WTC11 (cell line): Measurements from ENCODE around the gene GET4.

ENCODE experiments used
- FOXJ3 ChIP-seq: sonication (generic); formaldehyde crosslinking; IDR thresholded peaks from 2 replicates; pipeline ENCODE4 v1.9.0; 2021; ENCODE audit warnings: missing genetic modification reagents, mild to moderate bottlenecking, borderline replicate concordance
- MLX ChIP-seq: sonication (generic); formaldehyde crosslinking; IDR thresholded peaks from 2 replicates; pipeline ENCODE4 v1.8.1; 2023; ENCODE audit warnings: mild to moderate bottlenecking, missing genetic modification reagents, moderate library complexity
- MYBL2 ChIP-seq: sonication (generic); formaldehyde crosslinking; IDR thresholded peaks from 2 replicates; pipeline ENCODE4 v1.8.1; 2023; ENCODE audit warnings: mild to moderate bottlenecking, moderate library complexity, missing genetic modification reagents
- TF ChIP-seq, protein P1 (sequence below): fragments of 200-600 bp; IDR thresholded peaks from 2 replicates; pipeline ENCODE4 v1.8.0; 2022; ENCODE audit warnings: antibody characterized with exemption
- TF ChIP-seq, protein P2 (sequence below): sonication (generic); formaldehyde crosslinking; IDR thresholded peaks from 2 replicates; pipeline ENCODE4 v1.8.1; 2023; ENCODE audit warnings: mild to moderate bottlenecking, moderate library complexity, missing genetic modification reagents
- TF ChIP-seq, protein P3 (sequence below): sonication (generic); formaldehyde crosslinking; IDR thresholded peaks from 2 replicates; pipeline ENCODE4 v1.8.0; 2023; ENCODE audit warnings: missing genetic modification reagents
- TF ChIP-seq, protein P4 (sequence below): sonication (generic); formaldehyde crosslinking; IDR thresholded peaks from 2 replicates; pipeline ENCODE4 v1.8.1; 2022; ENCODE audit warnings: low read depth, missing genetic modification reagents, borderline replicate concordance
- TF ChIP-seq, protein P5 (sequence below): sonication (generic); formaldehyde crosslinking; IDR thresholded peaks from 2 replicates; pipeline ENCODE4 v1.8.0; 2022; ENCODE audit warnings: mild to moderate bottlenecking, missing genetic modification reagents
- TF ChIP-seq, protein P6 (sequence below): sonication (generic); formaldehyde crosslinking; IDR thresholded peaks from 2 replicates; pipeline ENCODE4 v1.8.0; 2022; ENCODE audit warnings: mild to moderate bottlenecking, missing genetic modification reagents

DNA sequence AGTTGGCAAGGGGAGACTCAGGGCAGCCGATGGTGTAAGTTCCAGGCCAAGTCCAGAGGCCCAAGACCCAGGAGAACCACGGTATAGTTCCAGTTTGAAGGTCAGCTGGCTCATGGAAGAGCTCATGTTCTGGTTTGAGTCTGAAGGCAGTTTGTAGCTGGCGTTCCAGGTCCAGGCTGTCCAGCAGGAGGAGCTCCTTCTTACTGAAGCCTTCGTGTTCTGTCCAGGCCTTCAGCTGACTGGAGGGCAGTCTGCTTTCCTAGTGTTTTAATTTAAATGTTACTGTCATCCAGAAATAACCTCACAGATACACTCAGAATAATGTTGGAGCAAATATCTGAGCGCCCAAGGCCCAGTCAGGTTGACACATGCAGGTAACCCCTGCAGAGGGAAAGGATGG is 39.9 kb upstream of the GET4 start:
- no peak for TF ChIP-seq MYBL2 (CRISPR knock-in tag)
- TF ChIP-seq, protein P1, sequence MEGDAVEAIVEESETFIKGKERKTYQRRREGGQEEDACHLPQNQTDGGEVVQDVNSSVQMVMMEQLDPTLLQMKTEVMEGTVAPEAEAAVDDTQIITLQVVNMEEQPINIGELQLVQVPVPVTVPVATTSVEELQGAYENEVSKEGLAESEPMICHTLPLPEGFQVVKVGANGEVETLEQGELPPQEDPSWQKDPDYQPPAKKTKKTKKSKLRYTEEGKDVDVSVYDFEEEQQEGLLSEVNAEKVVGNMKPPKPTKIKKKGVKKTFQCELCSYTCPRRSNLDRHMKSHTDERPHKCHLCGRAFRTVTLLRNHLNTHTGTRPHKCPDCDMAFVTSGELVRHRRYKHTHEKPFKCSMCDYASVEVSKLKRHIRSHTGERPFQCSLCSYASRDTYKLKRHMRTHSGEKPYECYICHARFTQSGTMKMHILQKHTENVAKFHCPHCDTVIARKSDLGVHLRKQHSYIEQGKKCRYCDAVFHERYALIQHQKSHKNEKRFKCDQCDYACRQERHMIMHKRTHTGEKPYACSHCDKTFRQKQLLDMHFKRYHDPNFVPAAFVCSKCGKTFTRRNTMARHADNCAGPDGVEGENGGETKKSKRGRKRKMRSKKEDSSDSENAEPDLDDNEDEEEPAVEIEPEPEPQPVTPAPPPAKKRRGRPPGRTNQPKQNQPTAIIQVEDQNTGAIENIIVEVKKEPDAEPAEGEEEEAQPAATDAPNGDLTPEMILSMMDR, result no peak
- TF ChIP-seq, protein P2, sequence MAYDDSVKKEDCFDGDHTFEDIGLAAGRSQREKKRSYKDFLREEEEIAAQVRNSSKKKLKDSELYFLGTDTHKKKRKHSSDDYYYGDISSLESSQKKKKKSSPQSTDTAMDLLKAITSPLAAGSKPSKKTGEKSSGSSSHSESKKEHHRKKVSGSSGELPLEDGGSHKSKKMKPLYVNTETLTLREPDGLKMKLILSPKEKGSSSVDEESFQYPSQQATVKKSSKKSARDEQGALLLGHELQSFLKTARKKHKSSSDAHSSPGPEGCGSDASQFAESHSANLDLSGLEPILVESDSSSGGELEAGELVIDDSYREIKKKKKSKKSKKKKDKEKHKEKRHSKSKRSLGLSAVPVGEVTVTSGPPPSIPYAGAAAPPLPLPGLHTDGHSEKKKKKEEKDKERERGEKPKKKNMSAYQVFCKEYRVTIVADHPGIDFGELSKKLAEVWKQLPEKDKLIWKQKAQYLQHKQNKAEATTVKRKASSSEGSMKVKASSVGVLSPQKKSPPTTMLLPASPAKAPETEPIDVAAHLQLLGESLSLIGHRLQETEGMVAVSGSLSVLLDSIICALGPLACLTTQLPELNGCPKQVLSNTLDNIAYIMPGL, result no peak
- no peak for TF ChIP-seq MLX (CRISPR knock-in tag)
- TF ChIP-seq, protein P3, sequence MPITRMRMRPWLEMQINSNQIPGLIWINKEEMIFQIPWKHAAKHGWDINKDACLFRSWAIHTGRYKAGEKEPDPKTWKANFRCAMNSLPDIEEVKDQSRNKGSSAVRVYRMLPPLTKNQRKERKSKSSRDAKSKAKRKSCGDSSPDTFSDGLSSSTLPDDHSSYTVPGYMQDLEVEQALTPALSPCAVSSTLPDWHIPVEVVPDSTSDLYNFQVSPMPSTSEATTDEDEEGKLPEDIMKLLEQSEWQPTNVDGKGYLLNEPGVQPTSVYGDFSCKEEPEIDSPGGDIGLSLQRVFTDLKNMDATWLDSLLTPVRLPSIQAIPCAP (CRISPR knock-in tag), result no peak
- no peak for TF ChIP-seq FOXJ3 (CRISPR knock-in tag)
- TF ChIP-seq, protein P4, sequence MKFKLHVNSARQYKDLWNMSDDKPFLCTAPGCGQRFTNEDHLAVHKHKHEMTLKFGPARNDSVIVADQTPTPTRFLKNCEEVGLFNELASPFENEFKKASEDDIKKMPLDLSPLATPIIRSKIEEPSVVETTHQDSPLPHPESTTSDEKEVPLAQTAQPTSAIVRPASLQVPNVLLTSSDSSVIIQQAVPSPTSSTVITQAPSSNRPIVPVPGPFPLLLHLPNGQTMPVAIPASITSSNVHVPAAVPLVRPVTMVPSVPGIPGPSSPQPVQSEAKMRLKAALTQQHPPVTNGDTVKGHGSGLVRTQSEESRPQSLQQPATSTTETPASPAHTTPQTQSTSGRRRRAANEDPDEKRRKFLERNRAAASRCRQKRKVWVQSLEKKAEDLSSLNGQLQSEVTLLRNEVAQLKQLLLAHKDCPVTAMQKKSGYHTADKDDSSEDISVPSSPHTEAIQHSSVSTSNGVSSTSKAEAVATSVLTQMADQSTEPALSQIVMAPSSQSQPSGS (CRISPR knock-in tag), result no peak
- TF ChIP-seq, protein P5, sequence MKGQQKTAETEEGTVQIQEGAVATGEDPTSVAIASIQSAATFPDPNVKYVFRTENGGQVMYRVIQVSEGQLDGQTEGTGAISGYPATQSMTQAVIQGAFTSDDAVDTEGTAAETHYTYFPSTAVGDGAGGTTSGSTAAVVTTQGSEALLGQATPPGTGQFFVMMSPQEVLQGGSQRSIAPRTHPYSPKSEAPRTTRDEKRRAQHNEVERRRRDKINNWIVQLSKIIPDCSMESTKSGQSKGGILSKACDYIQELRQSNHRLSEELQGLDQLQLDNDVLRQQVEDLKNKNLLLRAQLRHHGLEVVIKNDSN (CRISPR knock-in tag), result no peak
- TF ChIP-seq, protein P6, sequence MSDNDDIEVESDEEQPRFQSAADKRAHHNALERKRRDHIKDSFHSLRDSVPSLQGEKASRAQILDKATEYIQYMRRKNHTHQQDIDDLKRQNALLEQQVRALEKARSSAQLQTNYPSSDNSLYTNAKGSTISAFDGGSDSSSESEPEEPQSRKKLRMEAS (CRISPR knock-in tag), result no peak
